H1 (cell line): ENCODE measurements around the gene POLR2H. TPM values are rescaled to one million over a fixed set of nuclear protein-coding genes. Genes with fewer than 3 reads are reported as not detected.

Experiments
- CEBPB ChIP-seq: IDR thresholded peaks from 2 replicates; pipeline ENCODE4 v1.6.1; 2012; ENCODE audit warnings: low read depth, low read length
- MAX ChIP-seq: IDR thresholded peaks from 2 replicates; pipeline ENCODE4 v1.6.1; 2012; ENCODE audit warnings: inconsistent platforms
- NRF1 ChIP-seq: IDR thresholded peaks from 2 replicates; pipeline ENCODE4 v1.6.1; 2011; ENCODE audit warnings: mild to moderate bottlenecking, low read depth, low read length, improper control_type of control experiment
- RBBP5 ChIP-seq: IDR thresholded peaks from 2 replicates; pipeline ENCODE4 v1.7.1; 2012; ENCODE audit warnings: low read depth, mild to moderate bottlenecking, inconsistent platforms, low read length, moderate library complexity, borderline replicate concordance
- TEAD4 ChIP-seq: IDR thresholded peaks from 2 replicates; pipeline ENCODE4 v1.6.1; 2012; ENCODE audit warnings: low read depth, low read length, inconsistent platforms, mixed read lengths
- YY1 ChIP-seq: IDR thresholded peaks from 2 replicates; pipeline ENCODE4 v1.6.1; 2011; ENCODE audit warnings: low read depth, mild to moderate bottlenecking, low read length
- polyA plus RNA-seq, 7 experiments: library from polyadenylated mRNA; depleted of rRNA in 3 of 7; stranded (reverse) in 5 of 7; unstranded in 2 of 7; fragments of >200 nt in 5 of 7; fragments of 200-250 nt in 2 of 7; gene quantifications; 1 replicate in 5 of 7; 2 replicates in 1 of 7; 4 replicates in 1 of 7; pipeline versions ENCODE4 v1.2.1 to v1.2.3, GENCODE V29; 2011 to 2013; ENCODE audit warnings: missing spikeins in 2 of 7, mixed read lengths in 2 of 7
- total RNA-seq: library from RNA; stranded (reverse); fragmentation: NEBNext Ultra II Directional; extraction: Animal tissue kit (Norgen Biotek cat#: 25700); gene quantifications from 2 replicates; pipeline ENCODE4 v1.2.1, GENCODE V29; 2021

The POLR2H gene
- total and polyA plus RNA-seq, 2 of the 8 experiments (the other 6 are each of a cell fraction or from before 2014, with no cell fraction given): 113 to 335 TPM

GRCh38 chr3:184383033-184383740 is 21.7 kb downstream of the POLR2H start (continued):
- TF ChIP-seq TEAD4: no peak
- TF ChIP-seq RBBP5: no peak
- no peak for TF ChIP-seq MAX
- no peak for TF ChIP-seq CEBPB
- no peak for TF ChIP-seq YY1
- no peak for TF ChIP-seq NRF1
- TF ChIP-seq, all 59 proteins: peak for 0
